HCT116 (cell line): ENCODE results near the gene METTL1.

Experiments
- CEBPB ChIP-seq: IDR thresholded peaks from 2 replicates; pipeline ENCODE4 v1.6.1; 2012; ENCODE audit warnings: low read depth
- CTCF ChIP-seq, 3 experiments: fragments of 200-600 bp in 1 of 3; sonication (generic) in 1 of 3; IDR thresholded peaks in 2 of 3; conservative IDR thresholded peaks in 1 of 3; 2 replicates each; pipeline ENCODE4 v1.5.1; 2012 to 2017; ENCODE audit warnings: low read depth in 2 of 3, low read length in 2 of 3, antibody characterized with exemption in 1 of 3, borderline replicate concordance in 1 of 3, control low read depth in 1 of 3, mild to moderate bottlenecking in 1 of 3, mixed read lengths in 1 of 3, mixed run types in 1 of 3, moderate library complexity in 1 of 3; ENCODE audit not compliant: insufficient read depth in 1 of 3
- POLR2A ChIP-seq: IDR thresholded peaks from 2 replicates; pipeline ENCODE4 v1.7.0; 2011; ENCODE audit warnings: borderline replicate concordance; ENCODE audit not compliant: insufficient read depth, insufficient read length; ENCODE audit errors: extremely low read depth
- POLR2AphosphoS5 ChIP-seq: IDR thresholded peaks from 2 replicates; pipeline ENCODE4 v1.6.1; 2011; ENCODE audit warnings: mild to moderate bottlenecking, low read depth, low read length, moderate library complexity
- RAD21 ChIP-seq: IDR thresholded peaks from 2 replicates; pipeline ENCODE4 v1.6.1; 2012; ENCODE audit warnings: low read depth, mild to moderate bottlenecking

DNA sequence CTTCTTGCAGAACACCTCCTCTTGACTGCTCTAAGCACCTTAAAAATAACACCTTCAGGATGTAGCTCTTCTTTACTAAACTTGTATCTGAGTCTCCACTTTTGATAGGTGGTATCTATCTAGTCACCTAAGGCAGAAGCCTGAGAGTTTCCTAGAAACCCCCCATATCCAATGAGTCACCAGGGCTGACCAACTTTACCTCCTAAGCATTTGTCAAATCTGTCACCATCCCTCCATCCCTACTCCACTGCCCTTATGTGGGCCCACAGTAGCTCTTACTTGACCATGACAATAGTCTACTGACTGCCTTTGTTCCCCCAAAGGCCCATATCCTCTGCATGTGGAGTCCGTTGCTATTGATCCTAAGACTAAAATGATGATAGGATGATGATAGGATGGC lies 30.7 kb upstream of the METTL1 start:
- TF ChIP-seq CTCF (IDR thresholded peaks at IDR 0.05 in 2 of 3, conservative IDR thresholded peaks at IDR 0.05 in 1 of 3; ENCODE audit: borderline replicate concordance in 1 of 3, insufficient read depth in 1 of 3, low read depth in 2 of 3, low read length in 2 of 3), result no peak
- TF ChIP-seq POLR2A, result no peak
- TF ChIP-seq POLR2AphosphoS5, result no peak
- no peak for TF ChIP-seq RAD21
- no peak for TF ChIP-seq CEBPB
